Tibial nerve (tissue), 4 donors: Measurements from ENCODE around the gene ADO. TPM values are rescaled to one million over a fixed set of nuclear protein-coding genes. Genes with fewer than 3 reads are reported as not detected.

Experiments
- DNase-seq, 2 donors: peaks; one replicate each; pipeline ENCODE4 v3.0.0-alpha.2; 2019; ENCODE audit warnings: low spot score in 2 of 2
- H3K27ac ChIP-seq, 4 donors: fragments of 200-600 bp; sonication (generic) in 3 of 4; one replicate each; pipeline ENCODE4 v1.5.1; 2017 to 2019; ENCODE audit warnings: mild to moderate bottlenecking in 1 of 4
- H3K27me3 ChIP-seq, 2 donors: fragments of 200-600 bp; sonication (generic) in 1 of 2; one replicate each; pipeline versions ENCODE4 v1.5.1 to v1.6.0; 2017 to 2019
- H3K36me3 ChIP-seq, 3 donors: fragments of 200-600 bp; sonication (generic); one replicate each; pipeline ENCODE4 v1.5.1; 2018 to 2019
- H3K4me1 ChIP-seq, 4 donors: fragments of 200-600 bp; sonication (generic) in 3 of 4; one replicate each; pipeline ENCODE4 v1.5.1; 2017 to 2019
- H3K4me3 ChIP-seq, 4 donors: fragments of 200-600 bp; sonication (generic) in 3 of 4; one replicate each; pipeline ENCODE4 v1.5.1; 2017 to 2019; ENCODE audit warnings: mild to moderate bottlenecking in 1 of 4, moderate library complexity in 1 of 4
- H3K9me3 ChIP-seq, 4 donors: fragments of 200-600 bp; sonication (generic) in 3 of 4; one replicate each; pipeline ENCODE4 v1.5.1; 2017 to 2019
- EP300 ChIP-seq, 2 donors: sonication (generic); formaldehyde crosslinking; IDR thresholded peaks; one replicate each; pipeline ENCODE4 v1.6.1; 2017; ENCODE audit warnings: antibody characterized with exemption in 2 of 2, mild to moderate bottlenecking in 1 of 2
- POLR2A ChIP-seq, 2 donors: fragments of 450-650 bp; IDR thresholded peaks; one replicate each; pipeline ENCODE4 v1.6.1; 2017; ENCODE audit warnings: antibody characterized with exemption in 2 of 2, mild to moderate bottlenecking in 2 of 2, moderate library complexity in 2 of 2
- WGBS, 2 donors: methylation state at CpG; one replicate each; pipeline ENCODE4 v1.1.5; 2018; 5-methylcytosine and 5-hydroxymethylcytosine counted together
- total RNA-seq, 4 donors: library from RNA; depleted of rRNA; stranded (reverse); fragments of >200 nt; gene quantifications; one replicate each; pipeline ENCODE4 v1.1.0, GENCODE V29; 2016
- TF ChIP-seq, protein P1 (sequence below), 5 experiments: fragments of 200-600 bp in 3 of 5; fragments of 450-650 bp in 2 of 5; sonication (generic) in 3 of 5; IDR thresholded peaks; one replicate each; pipeline ENCODE4 v1.5.1; 2016 to 2019; ENCODE audit warnings: antibody characterized with exemption in 5 of 5, mild to moderate bottlenecking in 3 of 5, moderate library complexity in 2 of 5

The ADO gene
- total RNA-seq, 4 donors from 2014 or later, result 36.9 to 73.9 (median 48.1) TPM

GRCh38 chr10:62815381-62816075 is 11.0 kb downstream of the ADO start:
- 1 to 2% methylated on average over 50 to 51 of the region's 60 CpGs for WGBS, 2 donors
- Histone ChIP-seq H3K4me3 (peak overlapping the region; percentile 79 to 96 (median 86)), H3K9me3 (no peaks in the 10 kb centered on the region), H3K4me1 (peaks cover 0 to 54% (median 28%) of the 10 kb centered on the region in 4 donors), H3K36me3 (peaks cover 0 to 18% (median 0%) of the 10 kb centered on the region in 3 donors), H3K27me3 (peaks cover 0 to 28% of the 10 kb centered on the region in 2 donors), H3K27ac (peak overlapping the region; percentile 1 to 94 (median 88))
- no peak for DNase-seq
- TF ChIP-seq EP300 (IDR thresholded peaks at IDR 0.05) (no peak), POLR2A (IDR thresholded peaks at IDR 0.05) (no peak)
- TF ChIP-seq, protein P1, sequence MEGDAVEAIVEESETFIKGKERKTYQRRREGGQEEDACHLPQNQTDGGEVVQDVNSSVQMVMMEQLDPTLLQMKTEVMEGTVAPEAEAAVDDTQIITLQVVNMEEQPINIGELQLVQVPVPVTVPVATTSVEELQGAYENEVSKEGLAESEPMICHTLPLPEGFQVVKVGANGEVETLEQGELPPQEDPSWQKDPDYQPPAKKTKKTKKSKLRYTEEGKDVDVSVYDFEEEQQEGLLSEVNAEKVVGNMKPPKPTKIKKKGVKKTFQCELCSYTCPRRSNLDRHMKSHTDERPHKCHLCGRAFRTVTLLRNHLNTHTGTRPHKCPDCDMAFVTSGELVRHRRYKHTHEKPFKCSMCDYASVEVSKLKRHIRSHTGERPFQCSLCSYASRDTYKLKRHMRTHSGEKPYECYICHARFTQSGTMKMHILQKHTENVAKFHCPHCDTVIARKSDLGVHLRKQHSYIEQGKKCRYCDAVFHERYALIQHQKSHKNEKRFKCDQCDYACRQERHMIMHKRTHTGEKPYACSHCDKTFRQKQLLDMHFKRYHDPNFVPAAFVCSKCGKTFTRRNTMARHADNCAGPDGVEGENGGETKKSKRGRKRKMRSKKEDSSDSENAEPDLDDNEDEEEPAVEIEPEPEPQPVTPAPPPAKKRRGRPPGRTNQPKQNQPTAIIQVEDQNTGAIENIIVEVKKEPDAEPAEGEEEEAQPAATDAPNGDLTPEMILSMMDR (IDR thresholded peaks at IDR 0.05), result no peak

- no peak for DNase-seq
- H3K9me3 ChIP-seq, result no peaks in the 10 kb centered on the region
- TF ChIP-seq POLR2A (IDR thresholded peaks at IDR 0.05), result peak in 1 of 2 donors; percentile 63
- TF ChIP-seq, protein P1 (IDR thresholded peaks at IDR 0.05), result no peak
- peak overlapping the region; percentile 79 to 96 (median 86) for H3K4me3 ChIP-seq
- peaks cover 0 to 54% (median 28%) of the 10 kb centered on the region in 4 donors for H3K4me1 ChIP-seq
- peak overlapping the region; percentile 79 to 94 (median 88) for H3K27ac ChIP-seq
- WGBS, 2 donors, result 0 to 2% methylated on average over 2 of the region's 2 CpGs
- peaks cover 0 to 18% (median 0%) of the 10 kb centered on the region in 3 donors for H3K36me3 ChIP-seq
- peaks cover 0 to 28% of the 10 kb centered on the region in 2 donors for H3K27me3 ChIP-seq
These were observed 11.5 kb downstream of the ADO start for GRCh38 chr10:62816076-62816330.

GRCh38 chr10:62816331-62817120 is 12.0 kb downstream of the ADO start, which contains the start of gene EGR2:
EGR2 (minus strand) TSS chr10:62816366; CDS start chr10:62816029, 337 bp downstream.
- Histone ChIP-seq H3K9me3 (no peaks in the 10 kb centered on the region), H3K27me3 (peaks cover 0 to 28% of the 10 kb centered on the region in 2 donors), H3K27ac (peak within 1 kb of the TSS; percentile 79 to 94 (median 88)), H3K4me3 (peak within 1 kb of the TSS; percentile 79 to 96 (median 86)), H3K36me3 (peaks cover 0 to 18% (median 0%) of the 10 kb centered on the region in 3 donors), H3K4me1 (peaks cover 0 to 54% (median 28%) of the 10 kb centered on the region in 4 donors)
- TF ChIP-seq, protein P1 (IDR thresholded peaks at IDR 0.05), result no peak
- TF ChIP-seq EP300 (IDR thresholded peaks at IDR 0.05) (peak; percentile 14 to 62), POLR2A (IDR thresholded peaks at IDR 0.05) (peak in 1 of 2 donors; percentile 5)
- peak; percentile 82 to 93 for DNase-seq
- 0 to 1% methylated on average over 26 to 53 of the region's 53 CpGs for WGBS, 2 donors

DNA sequence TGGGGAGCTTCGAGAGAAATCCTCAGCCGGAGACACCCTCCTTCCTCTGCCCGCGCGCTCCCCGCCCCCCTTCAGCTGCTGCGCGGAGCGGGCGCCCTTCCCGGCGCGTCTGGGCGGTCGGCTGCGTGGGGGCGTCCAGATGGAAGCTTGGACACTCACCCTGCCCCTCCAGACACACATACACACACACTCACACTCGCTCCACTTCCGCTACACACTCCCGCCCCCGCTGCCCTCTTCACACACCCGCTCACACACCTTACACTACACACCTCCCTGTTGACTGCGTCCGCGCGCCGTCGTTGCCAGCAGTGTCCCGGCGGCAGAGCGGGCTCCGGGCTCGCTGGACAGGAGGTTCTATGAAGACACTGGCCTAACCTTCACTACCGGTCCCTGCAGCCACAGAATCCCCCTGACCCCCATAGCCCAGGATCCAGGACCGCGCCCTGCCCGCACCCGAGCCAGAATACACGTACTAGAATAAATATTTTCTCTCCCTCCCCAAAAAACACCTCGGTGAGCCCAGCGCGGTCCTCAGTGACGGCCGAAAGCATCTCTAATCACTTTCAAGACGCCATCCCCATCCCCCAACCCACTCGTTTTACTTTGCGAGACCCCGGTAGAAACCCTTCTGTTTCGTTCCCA is 12.7 kb downstream of the ADO start:
- DNase-seq, result peak in 1 of 2 donors; percentile 31
- WGBS, 2 donors, result 0 to 1% methylated on average over 43 to 48 of the region's 49 CpGs

More for the DNA sequence above, 12.7 kb downstream of the ADO start:
- TF ChIP-seq EP300 (IDR thresholded peaks at IDR 0.05) (no peak), POLR2A (IDR thresholded peaks at IDR 0.05) (no peak)
- TF ChIP-seq, protein P1 (IDR thresholded peaks at IDR 0.05), result no peak
- peak overlapping the region; percentile 79 to 94 (median 88) for H3K27ac ChIP-seq
- H3K9me3 ChIP-seq, result no peaks in the 10 kb centered on the region
- peaks cover 0 to 54% (median 28%) of the 10 kb centered on the region in 4 donors for H3K4me1 ChIP-seq
- peaks cover 0 to 28% of the 10 kb centered on the region in 2 donors for H3K27me3 ChIP-seq
- H3K4me3 ChIP-seq, result peak overlapping the region; percentile 79 to 96 (median 86)
- H3K36me3 ChIP-seq, result peaks cover 0 to 18% (median 0%) of the 10 kb centered on the region in 3 donors
